HK-2 (cell line): ENCODE data around the gene DTNA.

Experiments
- DNase-seq: peaks from one replicate; pipeline ENCODE4 v3.0.0-alpha.2; 2018; ENCODE audit not compliant: unreplicated experiment

Gene DTNA

DNA sequence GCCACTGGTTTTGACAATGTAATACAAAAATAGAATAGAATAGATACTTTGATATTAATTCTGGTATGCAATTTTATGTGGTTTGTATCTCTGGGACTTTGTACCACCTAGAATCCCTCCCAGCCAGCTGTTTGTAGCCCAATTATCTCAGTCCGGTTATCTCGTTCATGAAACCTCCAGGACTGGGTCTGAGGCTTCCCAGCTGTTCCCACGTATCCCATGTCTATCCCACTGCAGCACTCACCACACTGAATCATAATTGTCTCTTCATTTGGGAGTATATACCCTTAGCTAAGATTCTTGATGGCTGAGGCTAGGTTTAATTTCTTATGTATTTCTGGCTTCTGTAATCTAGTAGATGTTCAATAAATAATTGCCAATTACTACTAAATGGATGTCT lies 226.7 kb downstream of the DTNA start:
- DNase-seq = no peak

DNA sequence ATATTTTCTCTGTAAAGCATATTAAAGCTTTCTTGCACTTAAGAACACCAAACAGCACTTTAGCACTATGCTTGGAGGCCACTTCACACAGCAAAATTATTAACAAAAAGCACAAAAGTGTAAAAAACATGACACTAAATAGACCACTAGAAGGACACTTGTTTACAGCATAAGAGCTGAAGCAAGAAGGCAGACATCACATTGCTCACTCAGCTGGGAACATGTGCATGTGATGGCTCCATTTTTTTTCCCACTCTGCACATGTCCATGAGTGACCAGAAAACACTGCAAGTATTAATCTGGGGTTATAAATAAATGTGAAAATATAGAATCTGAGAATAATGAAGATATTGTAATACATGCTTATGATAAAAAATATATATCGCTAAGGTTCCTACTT lies 228.0 kb downstream of the DTNA start:
- DNase-seq = no peak
